Measurements from ENCODE around the gene FANCI. TPM values are rescaled to one million over a fixed set of nuclear protein-coding genes. Genes with fewer than 3 reads are reported as not detected.
"Not testable (repeated sequence)": the region's sequence is repeated elsewhere in the genome, so short reads cannot be mapped to it uniquely, and the experiment has no call there.

The FANCI gene
- total RNA-seq, 1 experiment from 2014 or later: 112 TPM

- TF ChIP-seq EZH2phosphoT487 (IDR thresholded peaks at IDR 0.05; ENCODE audit: borderline replicate concordance) (no peak), JUND (IDR thresholded peaks at IDR 0.05) (no peak), RAD21 (IDR thresholded peaks at IDR 0.05; ENCODE audit: low read depth) (no peak), FOSL1 (IDR thresholded peaks at IDR 0.05; ENCODE audit: low read depth) (no peak), ZBTB33 (IDR thresholded peaks at IDR 0.05; ENCODE audit: extremely low read depth, insufficient replicate concordance, low read length) (no peak), ZFX (IDR thresholded peaks at IDR 0.05) (no peak), CTCF (IDR thresholded peaks at IDR 0.05 in 2 of 3, conservative IDR thresholded peaks at IDR 0.05 in 1 of 3; ENCODE audit: borderline replicate concordance in 1 of 3, insufficient read depth in 1 of 3, low read depth in 2 of 3, low read length in 2 of 3) (no peak), YY1 (IDR thresholded peaks at IDR 0.05; ENCODE audit: extremely low read depth, insufficient replicate concordance, low read depth, low read length) (no peak), POLR2A (IDR thresholded peaks at IDR 0.05; ENCODE audit: borderline replicate concordance, extremely low read depth, insufficient read depth, insufficient read length) (no peak), ZNF274 (IDR thresholded peaks at IDR 0.05; ENCODE audit: low read depth, low read length) (no peak), POLR2AphosphoS5 (IDR thresholded peaks at IDR 0.05; ENCODE audit: low read depth, low read length) (no peak), ELF1 (IDR thresholded peaks at IDR 0.05; ENCODE audit: borderline replicate concordance, low read depth) (no peak)
- no peaks in the 10 kb centered on the region for H3K9me3 ChIP-seq (ENCODE audit: control insufficient read depth in 1 of 2, insufficient read depth in 1 of 2, low read depth in 1 of 2, low read length in 2 of 2)
- H3K27me3 ChIP-seq (ENCODE audit: insufficient read depth, low read length): no peaks in the 10 kb centered on the region
- H3K79me2 ChIP-seq (ENCODE audit: insufficient read depth, low read length): no peaks in the 10 kb centered on the region
- ATAC-seq (no peak), DNase-seq (ENCODE audit: low read depth, low spot score) (no peak)
- H3K4me2 ChIP-seq (ENCODE audit: low read length): no peak overlapping the region
- intact Hi-C loops (cut with micrococcal nuclease): no loop called here
- ChIA-PET CTCF (no interaction called here), RAD21 (ENCODE audit: low non-redundant PET in 1 of 2, low total read pairs in 2 of 2, uncharacterized antibody in 2 of 2, unreplicated experiment in 2 of 2) (no interaction called here), POLR2A (no interaction called here)
- H3K4me3 ChIP-seq (replicated peaks in 1 of 2; ENCODE audit: low read depth in 1 of 2, low read length in 2 of 2): no peak overlapping the region
- no peak overlapping the region for H2AFZ ChIP-seq (ENCODE audit: low read depth, low read length, poor library complexity, severe bottlenecking)
- no peaks in the 10 kb centered on the region for H3K9me2 ChIP-seq (ENCODE audit: insufficient read depth)
- no peak overlapping the region for H3K27ac ChIP-seq (ENCODE audit: low read depth, low read length)
- BruUV-seq (replicated peaks): no TSS peak
- no peaks in the 10 kb centered on the region for H3K36me3 ChIP-seq (ENCODE audit: control insufficient read depth in 1 of 2, insufficient read depth in 2 of 2, low read length in 2 of 2)
- H4K20me1 ChIP-seq (ENCODE audit: insufficient read depth): no peaks in the 10 kb centered on the region
- H3K9ac ChIP-seq (ENCODE audit: low read length): no peak overlapping the region
- peaks cover 0 to 4% of the 10 kb centered on the region in 2 experiments; a peak in 1 of 4 replicates for H3K4me1 ChIP-seq (ENCODE audit: control insufficient read depth in 1 of 2, insufficient read depth in 2 of 2, low read length in 2 of 2)
These were observed 11.9 kb upstream of the FANCI start for GRCh38 chr15:89231832-89232231.

GRCh38 chr15:89239883-89240810, 3.6 kb upstream of the FANCI start:
- H3K9ac ChIP-seq (ENCODE audit: low read length); H3K9me2 ChIP-seq (ENCODE audit: insufficient read depth); H3K9me3 ChIP-seq (ENCODE audit: control insufficient read depth in 1 of 2, insufficient read depth in 1 of 2, low read depth in 1 of 2, low read length in 2 of 2); DNase-seq (ENCODE audit: low read depth, low spot score); H3K4me2 ChIP-seq (ENCODE audit: low read length); ATAC-seq; H3K4me1 ChIP-seq (ENCODE audit: control insufficient read depth in 1 of 2, insufficient read depth in 2 of 2, low read length in 2 of 2); H3K36me3 ChIP-seq (ENCODE audit: control insufficient read depth in 1 of 2, insufficient read depth in 2 of 2, low read length in 2 of 2); H3K27ac ChIP-seq (ENCODE audit: low read depth, low read length); CTCF ChIA-PET; H3K4me3 ChIP-seq (replicated peaks in 1 of 2; ENCODE audit: low read depth in 1 of 2, low read length in 2 of 2); H3K27me3 ChIP-seq (ENCODE audit: insufficient read depth, low read length); POLR2A ChIA-PET; RAD21 ChIA-PET (ENCODE audit: low non-redundant PET in 1 of 2, low total read pairs in 2 of 2, uncharacterized antibody in 2 of 2, unreplicated experiment in 2 of 2); H2AFZ ChIP-seq (ENCODE audit: low read depth, low read length, poor library complexity, severe bottlenecking); intact Hi-C loops (cut with micrococcal nuclease); BruUV-seq (replicated peaks); H4K20me1 ChIP-seq (ENCODE audit: insufficient read depth): not testable (repeated sequence)
- peaks cover 13% of the 10 kb centered on the region for H3K79me2 ChIP-seq (ENCODE audit: insufficient read depth, low read length)
